ENCODE data around the gene HERPUD1.
"Not testable (repeated sequence)": the region's sequence is repeated elsewhere in the genome, so short reads cannot be mapped to it uniquely, and the experiment has no call there.

Gene HERPUD1

GRCh38 chr16:56964243-56965148 is 32.6 kb downstream of the HERPUD1 start:
- Histone ChIP-seq H3K27ac (ENCODE audit: low read depth, low read length) (no peak overlapping the region), H3K9ac (ENCODE audit: low read depth, low read length) (no peak overlapping the region; the same call in 1 of the 2 replicates), H3K4me1 (ENCODE audit: control insufficient read depth, insufficient read depth, low read length) (0 out of 2 replicates have a peak, but pooled peaks cover 2% of the 10 kb centered on the region), H3K27me3 (ENCODE audit: control insufficient read depth, insufficient read depth, low read length) (no peaks in the 10 kb centered on the region), H3K4me3 (ENCODE audit: low read depth, low read length) (no peak overlapping the region), H3K9me3 (ENCODE audit: control insufficient read depth, insufficient read depth, low read length) (no peaks in the 10 kb centered on the region), H3K36me3 (ENCODE audit: control insufficient read depth, insufficient read depth, low read length) (no peaks in the 10 kb centered on the region)

- no peak overlapping the region for H3K9ac ChIP-seq (ENCODE audit: low read depth, low read length)
- no peak overlapping the region for H3K27ac ChIP-seq (ENCODE audit: low read depth, low read length)
- H3K4me3 ChIP-seq (ENCODE audit: low read depth, low read length) = no peak overlapping the region
- H3K4me1 ChIP-seq (ENCODE audit: control insufficient read depth, insufficient read depth, low read length) = 0 out of 2 replicates have a peak, but pooled peaks cover 2% of the 10 kb centered on the region
- no peaks in the 10 kb centered on the region for H3K36me3 ChIP-seq (ENCODE audit: control insufficient read depth, insufficient read depth, low read length)
- no peaks in the 10 kb centered on the region for H3K9me3 ChIP-seq (ENCODE audit: control insufficient read depth, insufficient read depth, low read length)
- H3K27me3 ChIP-seq (ENCODE audit: control insufficient read depth, insufficient read depth, low read length) = no peaks in the 10 kb centered on the region
Observed at GRCh38 chr16:56965149-56966092, 33.5 kb downstream of the HERPUD1 start.

- Histone ChIP-seq H3K9me3 (ENCODE audit: control insufficient read depth, insufficient read depth, low read length) (no peaks in the 10 kb centered on the region), H3K27ac (ENCODE audit: low read depth, low read length) (no peak overlapping the region), H3K36me3 (ENCODE audit: control insufficient read depth, insufficient read depth, low read length) (no peaks in the 10 kb centered on the region), H3K27me3 (ENCODE audit: control insufficient read depth, insufficient read depth, low read length) (no peaks in the 10 kb centered on the region), H3K9ac (ENCODE audit: low read depth, low read length) (no peak overlapping the region), H3K4me3 (ENCODE audit: low read depth, low read length) (no peak overlapping the region), H3K4me1 (ENCODE audit: control insufficient read depth, insufficient read depth, low read length) (0 out of 2 replicates have a peak, but pooled peaks cover 2% of the 10 kb centered on the region)
Observed at GRCh38 chr16:56966093-56966475, 34.1 kb downstream of the HERPUD1 start.

GRCh38 chr16:56967733-56968132 is 35.8 kb downstream of the HERPUD1 start:
- Histone ChIP-seq H3K4me1 (ENCODE audit: control insufficient read depth, insufficient read depth, low read length) (0 out of 2 replicates have a peak, but pooled peaks cover 2% of the 10 kb centered on the region), H3K36me3 (ENCODE audit: control insufficient read depth, insufficient read depth, low read length) (no peaks in the 10 kb centered on the region), H3K9me3 (ENCODE audit: control insufficient read depth, insufficient read depth, low read length) (no peaks in the 10 kb centered on the region), H3K9ac (ENCODE audit: low read depth, low read length) (no peak overlapping the region), H3K4me3 (ENCODE audit: low read depth, low read length) (no peak overlapping the region), H3K27ac (ENCODE audit: low read depth, low read length) (no peak overlapping the region), H3K27me3 (ENCODE audit: control insufficient read depth, insufficient read depth, low read length) (no peaks in the 10 kb centered on the region)

GRCh38 chr16:56969769-56970168 is 37.8 kb downstream of the HERPUD1 start:
- no peaks in the 10 kb centered on the region for H3K4me1 ChIP-seq (ENCODE audit: control insufficient read depth, insufficient read depth, low read length)

GRCh38 chr16:56970934-56971767 is 39.2 kb downstream of the HERPUD1 start:
- H3K36me3 ChIP-seq (ENCODE audit: control insufficient read depth, insufficient read depth, low read length) = no peaks in the 10 kb centered on the region
- no peak overlapping the region for H3K4me3 ChIP-seq (ENCODE audit: low read depth, low read length)

More at GRCh38 chr16:56969769-56970168, 37.8 kb downstream of the HERPUD1 start:
- no peaks in the 10 kb centered on the region for H3K9me3 ChIP-seq (ENCODE audit: control insufficient read depth, insufficient read depth, low read length)
- no peak overlapping the region for H3K9ac ChIP-seq (ENCODE audit: low read depth, low read length)
- H3K27ac ChIP-seq (ENCODE audit: low read depth, low read length) = no peak overlapping the region
- no peaks in the 10 kb centered on the region for H3K27me3 ChIP-seq (ENCODE audit: control insufficient read depth, insufficient read depth, low read length)
- H3K4me3 ChIP-seq (ENCODE audit: low read depth, low read length) = no peak overlapping the region
- no peaks in the 10 kb centered on the region for H3K36me3 ChIP-seq (ENCODE audit: control insufficient read depth, insufficient read depth, low read length)

GRCh38 chr16:56971768-56972043 is 39.8 kb downstream of the HERPUD1 start:
- Histone ChIP-seq H3K9me3 (ENCODE audit: control insufficient read depth, insufficient read depth, low read length) (no peaks in the 10 kb centered on the region), H3K4me1 (ENCODE audit: control insufficient read depth, insufficient read depth, low read length) (no peaks in the 10 kb centered on the region), H3K9ac (ENCODE audit: low read depth, low read length) (no peak overlapping the region), H3K36me3 (ENCODE audit: control insufficient read depth, insufficient read depth, low read length) (no peaks in the 10 kb centered on the region), H3K27ac (ENCODE audit: low read depth, low read length) (no peak overlapping the region), H3K4me3 (ENCODE audit: low read depth, low read length) (no peak overlapping the region), H3K27me3 (ENCODE audit: control insufficient read depth, insufficient read depth, low read length) (no peaks in the 10 kb centered on the region)

More at GRCh38 chr16:56970934-56971767, 39.2 kb downstream of the HERPUD1 start:
- no peaks in the 10 kb centered on the region for H3K9me3 ChIP-seq (ENCODE audit: control insufficient read depth, insufficient read depth, low read length)
- H3K4me1 ChIP-seq (ENCODE audit: control insufficient read depth, insufficient read depth, low read length) = no peaks in the 10 kb centered on the region
- no peak overlapping the region for H3K9ac ChIP-seq (ENCODE audit: low read depth, low read length)
- no peaks in the 10 kb centered on the region for H3K27me3 ChIP-seq (ENCODE audit: control insufficient read depth, insufficient read depth, low read length)
- no peak overlapping the region for H3K27ac ChIP-seq (ENCODE audit: low read depth, low read length)

- Histone ChIP-seq H3K9ac (ENCODE audit: low read depth, low read length) (no peak overlapping the region), H3K4me3 (ENCODE audit: low read depth, low read length) (no peak overlapping the region), H3K36me3 (ENCODE audit: control insufficient read depth, insufficient read depth, low read length) (no peaks in the 10 kb centered on the region), H3K27me3 (ENCODE audit: control insufficient read depth, insufficient read depth, low read length) (no peaks in the 10 kb centered on the region), H3K4me1 (ENCODE audit: control insufficient read depth, insufficient read depth, low read length) (no peaks in the 10 kb centered on the region), H3K9me3 (ENCODE audit: control insufficient read depth, insufficient read depth, low read length) (no peaks in the 10 kb centered on the region), H3K27ac (ENCODE audit: low read depth, low read length) (no peak overlapping the region)
Observed at GRCh38 chr16:56972403-56973293, 40.7 kb downstream of the HERPUD1 start.

GRCh38 chr16:56973294-56973689 is 41.4 kb downstream of the HERPUD1 start:
- no peak overlapping the region for H3K4me3 ChIP-seq (ENCODE audit: low read depth, low read length)
- no peaks in the 10 kb centered on the region for H3K27me3 ChIP-seq (ENCODE audit: control insufficient read depth, insufficient read depth, low read length)
- no peak overlapping the region for H3K9ac ChIP-seq (ENCODE audit: low read depth, low read length)
- H3K4me1 ChIP-seq (ENCODE audit: control insufficient read depth, insufficient read depth, low read length) = no peaks in the 10 kb centered on the region
- no peak overlapping the region for H3K27ac ChIP-seq (ENCODE audit: low read depth, low read length)
- no peaks in the 10 kb centered on the region for H3K9me3 ChIP-seq (ENCODE audit: control insufficient read depth, insufficient read depth, low read length)
- H3K36me3 ChIP-seq (ENCODE audit: control insufficient read depth, insufficient read depth, low read length) = no peaks in the 10 kb centered on the region

- H3K4me1 ChIP-seq (ENCODE audit: control insufficient read depth, insufficient read depth, low read length); H3K4me3 ChIP-seq (ENCODE audit: low read depth, low read length); H3K36me3 ChIP-seq (ENCODE audit: control insufficient read depth, insufficient read depth, low read length); H3K9ac ChIP-seq (ENCODE audit: low read depth, low read length); H3K27me3 ChIP-seq (ENCODE audit: control insufficient read depth, insufficient read depth, low read length); H3K27ac ChIP-seq (ENCODE audit: low read depth, low read length); H3K9me3 ChIP-seq (ENCODE audit: control insufficient read depth, insufficient read depth, low read length): not testable (repeated sequence)
Observed at GRCh38 chr16:56973899-56974298, 42.0 kb downstream of the HERPUD1 start.
